ENCODE results near the gene B3GNT5. TPM values are rescaled to one million over a fixed set of nuclear protein-coding genes. Genes with fewer than 3 reads are reported as not detected.

Gene B3GNT5
- total RNA-seq, 1 donor = 8.6 TPM

DNA sequence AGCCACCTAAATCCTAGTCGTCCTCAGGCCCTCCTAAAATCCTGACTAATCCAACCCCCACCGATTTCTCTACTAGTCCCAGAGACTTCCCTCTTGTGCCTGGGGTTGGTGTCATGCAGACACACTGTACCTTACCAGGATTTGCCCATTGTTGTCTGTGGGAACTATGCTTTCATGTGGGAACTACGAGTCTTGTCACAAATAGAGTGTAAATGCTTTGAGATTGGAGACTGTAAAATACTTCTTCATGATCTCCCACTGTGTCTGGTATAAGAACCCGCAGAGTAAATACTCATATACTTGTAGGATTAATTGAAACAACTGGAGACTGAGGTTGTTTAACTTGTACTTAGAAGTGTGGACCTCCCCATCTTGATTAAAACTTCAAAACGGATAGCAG is 11.2 kb downstream of the B3GNT5 start:
- no peak for DNase-seq (ENCODE audit: low read depth in 2 of 3, low spot score in 2 of 3)

- DNase-seq (ENCODE audit: low read depth in 2 of 3, low spot score in 2 of 3) = peak in 1 of 3 donors; percentile 80
These were observed 12.1 kb downstream of the B3GNT5 start for GRCh38 chr3:183265157-183265642.

DNA sequence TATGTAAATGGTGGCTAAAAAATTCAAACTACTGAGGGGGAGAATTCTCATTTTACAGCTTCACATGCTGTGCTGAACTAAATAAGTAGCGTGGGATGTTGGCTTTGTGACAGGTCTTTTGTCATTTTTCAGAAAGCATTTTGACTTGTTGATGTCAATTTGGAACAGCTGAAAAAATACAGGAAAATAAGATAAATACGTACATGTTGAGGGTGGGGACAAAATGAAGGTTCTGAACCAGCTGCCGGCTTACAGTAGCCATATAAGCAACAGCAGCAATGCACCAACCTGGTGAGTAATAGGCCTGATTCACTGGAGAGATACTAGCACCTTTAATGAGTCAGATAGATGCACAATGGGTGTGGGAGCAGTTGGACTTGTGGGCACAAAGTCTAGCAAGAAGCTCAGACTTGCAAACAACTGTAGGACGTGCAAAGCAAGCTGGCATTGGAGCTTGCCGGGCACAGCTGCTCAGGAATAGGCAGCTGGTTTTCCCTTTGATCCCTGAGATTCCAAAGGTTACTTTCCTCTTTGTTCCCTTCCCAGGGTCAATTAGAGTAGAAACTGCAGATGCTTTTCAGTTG is 12.9 kb downstream of the B3GNT5 start:
- no peak for DNase-seq (ENCODE audit: low read depth in 2 of 3, low spot score in 2 of 3)

GRCh38 chr3:183266454-183266853 is 13.4 kb downstream of the B3GNT5 start:
- no peak for DNase-seq (ENCODE audit: low read depth in 2 of 3, low spot score in 2 of 3)

- no peak for DNase-seq (ENCODE audit: low read depth in 2 of 3, low spot score in 2 of 3)
These were observed 14.1 kb downstream of the B3GNT5 start for GRCh38 chr3:183267140-183267539.

DNA sequence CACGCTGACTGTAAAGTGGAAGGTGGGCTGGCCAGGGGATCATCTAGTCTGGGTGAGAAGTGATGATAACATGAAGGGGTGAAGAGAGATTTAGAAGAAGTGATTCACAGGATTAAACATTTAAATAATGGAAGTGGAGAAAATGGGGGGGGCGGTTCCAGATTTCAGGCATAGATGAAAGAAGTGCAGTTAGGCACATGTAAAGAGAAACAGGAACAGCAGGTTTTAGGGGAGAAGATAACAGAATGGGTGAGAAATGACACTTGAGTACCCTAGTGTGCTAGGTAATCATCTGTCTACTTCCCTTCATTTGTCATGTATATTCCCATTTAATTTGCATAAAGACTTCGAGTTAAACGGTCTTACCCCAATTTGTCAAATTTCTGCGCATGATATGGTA is 15.3 kb downstream of the B3GNT5 start:
- DNase-seq (ENCODE audit: low read depth in 2 of 3, low spot score in 2 of 3) = no peak

DNA sequence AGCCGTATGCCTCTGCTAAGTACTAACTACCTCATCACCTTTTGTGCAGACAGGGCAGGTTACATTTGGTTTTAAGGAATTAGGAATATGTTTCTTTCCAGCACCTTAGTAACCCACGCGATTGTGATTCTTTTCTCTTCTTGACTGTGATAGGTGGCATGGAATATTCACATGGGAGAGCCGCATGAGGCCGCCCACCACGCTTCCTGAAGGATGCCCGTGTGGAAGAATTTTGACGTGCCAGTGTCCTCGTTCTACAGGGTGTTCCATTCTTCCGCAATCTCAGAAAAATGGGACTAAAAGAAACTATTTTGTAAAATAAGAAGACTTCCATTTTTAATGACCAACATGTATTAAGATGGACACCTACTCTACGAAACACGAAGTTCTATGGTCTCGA is 16.3 kb downstream of the B3GNT5 start:
- no peak for DNase-seq (ENCODE audit: low read depth in 2 of 3, low spot score in 2 of 3)

DNA sequence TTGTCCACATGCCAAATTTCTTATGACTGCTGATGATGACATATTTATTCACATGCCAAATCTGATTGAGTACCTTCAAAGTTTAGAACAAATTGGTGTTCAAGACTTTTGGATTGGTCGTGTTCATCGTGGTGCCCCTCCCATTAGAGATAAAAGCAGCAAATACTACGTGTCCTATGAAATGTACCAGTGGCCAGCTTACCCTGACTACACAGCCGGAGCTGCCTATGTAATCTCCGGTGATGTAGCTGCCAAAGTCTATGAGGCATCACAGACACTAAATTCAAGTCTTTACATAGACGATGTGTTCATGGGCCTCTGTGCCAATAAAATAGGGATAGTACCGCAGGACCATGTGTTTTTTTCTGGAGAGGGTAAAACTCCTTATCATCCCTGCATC is 17.3 kb downstream of the B3GNT5 start:
- DNase-seq (ENCODE audit: low read depth in 2 of 3, low spot score in 2 of 3) = no peak

- no peak for DNase-seq (ENCODE audit: low read depth in 2 of 3, low spot score in 2 of 3)
These were observed 19.1 kb downstream of the B3GNT5 start for GRCh38 chr3:183272142-183272541.

- no peak for DNase-seq (ENCODE audit: low read depth in 2 of 3, low spot score in 2 of 3)
These were observed 19.7 kb downstream of the B3GNT5 start for GRCh38 chr3:183272791-183273190.

DNA sequence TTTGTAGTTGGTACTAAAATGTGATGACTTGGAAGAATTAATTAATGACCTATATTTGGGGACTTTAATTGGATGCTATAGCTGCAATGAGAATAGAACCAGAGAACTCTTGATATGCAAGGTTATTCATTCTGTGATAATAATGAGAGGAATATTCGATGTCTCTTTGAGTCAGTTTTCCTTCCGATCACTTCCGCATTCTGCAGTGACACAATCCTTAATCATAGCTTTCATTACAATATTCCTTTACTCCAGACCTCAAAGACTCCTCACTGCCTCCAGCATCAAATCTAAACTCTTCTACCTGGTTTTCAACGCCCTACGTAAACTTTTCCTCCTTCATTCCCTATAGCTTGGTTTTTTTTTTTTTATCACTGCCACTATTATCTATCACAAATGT is 21.6 kb downstream of the B3GNT5 start:
- DNase-seq (ENCODE audit: low read depth in 2 of 3, low spot score in 2 of 3) = no peak

DNA sequence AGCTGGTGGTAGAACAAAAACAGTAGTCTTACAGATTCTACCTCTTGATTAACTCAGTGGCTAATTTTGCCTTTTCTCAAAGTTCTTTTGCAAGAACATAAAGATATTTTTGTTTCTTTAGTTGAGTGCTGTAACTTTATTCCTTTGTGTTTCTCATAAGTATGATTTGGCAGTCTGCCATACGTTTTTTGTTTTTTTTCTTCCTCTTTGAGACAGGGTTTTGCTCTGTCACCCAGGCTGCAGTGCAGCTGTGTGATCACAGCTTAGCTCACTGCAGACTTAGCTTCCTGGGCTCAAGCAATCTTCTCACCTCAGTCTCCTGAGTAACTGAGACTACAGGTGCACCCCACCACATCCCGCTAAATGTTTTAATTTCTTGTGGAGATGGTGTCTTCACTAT is 22.4 kb downstream of the B3GNT5 start:
- DNase-seq (ENCODE audit: low read depth in 2 of 3, low spot score in 2 of 3) = peak in 2 of 3 donors; percentile 84 to 93

- no peak for DNase-seq (ENCODE audit: low read depth in 2 of 3, low spot score in 2 of 3)
These were observed 22.9 kb downstream of the B3GNT5 start for GRCh38 chr3:183275937-183276336.

GRCh38 chr3:183277260-183277659 is 24.2 kb downstream of the B3GNT5 start:
- no peak for DNase-seq (ENCODE audit: low read depth in 2 of 3, low spot score in 2 of 3)

DNA sequence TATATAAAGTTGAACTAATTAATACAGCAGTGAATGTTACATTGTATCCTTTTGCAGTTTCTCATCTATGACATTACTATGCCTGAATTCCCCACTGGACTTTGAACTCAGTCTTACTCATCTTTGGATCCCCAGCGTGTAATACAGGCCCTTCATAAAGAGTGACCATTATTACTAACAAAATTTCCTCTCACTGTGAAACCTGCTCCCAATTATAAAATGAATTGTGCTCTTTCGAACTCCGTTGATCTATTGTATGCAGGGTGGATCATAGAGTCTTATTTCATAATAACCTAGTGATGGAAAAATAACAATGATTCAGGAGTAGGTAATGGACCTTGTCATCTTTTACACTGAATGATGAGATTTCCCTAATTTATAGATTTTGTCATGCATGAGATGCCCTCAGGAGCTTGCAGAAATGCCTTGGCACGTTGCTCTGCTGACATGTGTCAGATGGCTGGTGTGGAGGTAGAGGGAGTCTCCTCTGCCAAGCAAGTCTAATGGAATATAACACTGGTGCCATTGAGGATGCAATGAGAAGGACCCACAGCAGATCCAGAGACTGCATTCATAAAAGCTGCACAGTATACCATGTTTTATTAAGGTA is 25.5 kb downstream of the B3GNT5 start:
- no peak for DNase-seq (ENCODE audit: low read depth in 2 of 3, low spot score in 2 of 3)

- DNase-seq (ENCODE audit: low read depth in 2 of 3, low spot score in 2 of 3) = no peak
These were observed 26.3 kb downstream of the B3GNT5 start for GRCh38 chr3:183279371-183279770.

GRCh38 chr3:183281126-183281797 is 28.2 kb downstream of the B3GNT5 start:
- DNase-seq (ENCODE audit: low read depth in 2 of 3, low spot score in 2 of 3) = no peak

DNA sequence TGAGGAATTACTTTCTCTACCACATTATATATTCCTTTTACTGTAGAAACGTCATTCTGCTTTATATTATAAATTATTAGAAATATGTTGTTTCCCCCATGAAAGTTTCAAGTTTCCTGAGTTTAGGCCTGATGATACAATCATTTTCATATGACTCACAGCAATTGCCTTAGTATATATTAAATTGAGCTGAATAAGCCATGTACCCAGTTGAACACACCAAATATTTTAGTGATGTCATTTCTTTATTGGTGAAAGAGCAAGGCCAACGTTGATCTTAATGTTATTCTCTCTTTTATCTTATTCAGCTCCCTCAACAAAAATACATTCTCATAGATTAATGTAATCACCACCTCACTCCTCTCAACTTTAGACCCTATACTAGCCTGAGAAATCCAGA is 30.8 kb downstream of the B3GNT5 start:
- no peak for DNase-seq (ENCODE audit: low read depth in 2 of 3, low spot score in 2 of 3)

DNA sequence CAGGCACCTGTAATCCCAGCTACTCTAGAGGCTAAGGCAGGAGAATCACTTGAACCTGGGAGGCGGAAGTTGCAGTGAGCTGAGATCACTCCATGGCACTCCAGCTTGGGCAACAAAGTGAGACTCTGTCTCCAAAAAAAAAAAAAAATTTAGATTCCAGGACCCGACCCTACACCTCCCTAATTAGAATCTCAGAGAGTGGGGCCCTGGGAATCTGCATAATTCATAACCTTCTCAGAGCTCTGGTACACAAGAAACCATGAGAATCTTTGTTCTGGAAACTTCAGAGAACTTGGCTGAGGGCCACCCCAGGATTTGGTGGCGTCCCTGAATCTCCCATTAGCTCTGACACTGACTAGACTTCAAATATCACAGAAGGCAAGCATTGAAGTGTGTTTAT is 31.5 kb downstream of the B3GNT5 start:
- DNase-seq (ENCODE audit: low read depth in 2 of 3, low spot score in 2 of 3) = no peak

DNA sequence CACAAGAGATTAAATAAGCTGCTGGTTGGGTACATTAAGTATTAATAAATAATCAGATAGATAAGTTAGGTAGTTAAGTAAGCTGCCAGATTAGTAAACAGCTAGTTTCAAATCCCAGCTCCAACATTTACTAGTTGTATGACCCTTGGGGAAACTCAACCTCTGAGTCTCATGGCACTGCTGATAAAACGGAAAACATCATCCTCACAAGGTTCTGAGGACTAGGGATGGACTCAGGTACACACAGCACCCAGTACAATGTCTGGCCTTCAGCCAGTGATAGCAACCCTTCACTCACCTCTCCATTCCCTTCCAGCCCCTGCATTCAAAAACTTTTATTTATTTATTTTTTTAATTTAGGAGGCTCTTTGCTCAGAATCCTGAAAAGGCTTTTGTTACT is 32.3 kb downstream of the B3GNT5 start:
- no peak for DNase-seq (ENCODE audit: low read depth in 2 of 3, low spot score in 2 of 3)

DNA sequence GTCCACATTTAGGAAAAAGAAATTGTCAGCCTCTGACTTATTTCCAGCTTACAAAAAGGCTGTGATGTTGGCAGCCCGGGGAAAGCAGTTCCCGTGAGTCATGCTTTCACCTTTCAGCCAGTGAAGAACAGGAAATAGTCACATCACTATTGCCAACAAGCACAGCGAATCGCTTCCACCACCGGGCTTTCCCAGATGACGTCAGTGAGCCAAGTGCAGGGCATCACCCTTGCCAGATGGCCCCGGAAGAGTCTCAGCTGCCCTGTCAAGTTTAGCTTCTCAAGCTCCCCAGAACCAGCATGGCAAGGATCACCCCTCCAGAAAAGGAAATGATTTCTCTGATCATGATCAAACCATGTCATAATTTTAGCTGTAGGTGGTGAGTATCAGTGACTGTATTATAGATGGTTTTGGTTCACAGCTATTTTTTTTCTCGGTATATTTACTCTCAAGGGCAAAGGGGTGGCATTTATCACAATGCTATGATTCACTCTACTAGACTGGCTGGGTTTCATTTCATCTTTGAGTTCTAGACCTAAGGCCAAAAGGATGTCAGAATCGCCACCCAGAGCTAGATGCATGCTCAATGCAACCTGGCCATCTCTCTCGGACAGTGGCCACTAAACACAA is 32.9 kb downstream of the B3GNT5 start:
- peak; percentile 75 to 95 (median 94) for DNase-seq (ENCODE audit: low read depth in 2 of 3, low spot score in 2 of 3)
